ENCODE data around the gene RAX2. TPM values are rescaled to one million over a fixed set of nuclear protein-coding genes. Genes with fewer than 3 reads are reported as not detected.

The RAX2 gene
- total and polyA plus RNA-seq, 2 of the 13 experiments (the other 11 are each of a cell fraction or from before 2014, with no cell fraction given), result not detected

- TF ChIP-seq ZXDC (CRISPR knock-in tag; IDR thresholded peaks at IDR 0.05) (no peak), LBX2 (CRISPR knock-in tag; IDR thresholded peaks at IDR 0.05; ENCODE audit: borderline replicate concordance) (no peak), MEIS2 (CRISPR knock-in tag; IDR thresholded peaks at IDR 0.05) (no peak), CSRNP2 (CRISPR knock-in tag; conservative IDR thresholded peaks at IDR 0.05; ENCODE audit: low read depth) (no peak), ZBTB26 (CRISPR knock-in tag; IDR thresholded peaks at IDR 0.05; ENCODE audit: borderline replicate concordance) (no peak), HINFP (CRISPR knock-in tag; IDR thresholded peaks at IDR 0.05; ENCODE audit: low read depth) (no peak), CENPX (CRISPR knock-in tag; IDR thresholded peaks at IDR 0.05) (no peak), FIP1L1 (IDR thresholded peaks at IDR 0.05; ENCODE audit: borderline replicate concordance, insufficient read depth, low read depth, low read length) (no peak), IKZF5 (CRISPR knock-in tag; IDR thresholded peaks at IDR 0.05) (no peak; the same call in none of the 2 replicates), ZC3H13 (CRISPR knock-in tag; IDR thresholded peaks at IDR 0.05) (no peak), PAF1 (CRISPR knock-in tag; IDR thresholded peaks at IDR 0.05) (no peak), ZNF615 (CRISPR knock-in tag; IDR thresholded peaks at IDR 0.05; ENCODE audit: borderline replicate concordance) (no peak), ZNF737 (CRISPR knock-in tag; IDR thresholded peaks at IDR 0.05; ENCODE audit: borderline replicate concordance) (no peak)
Observed at GRCh38 chr19:3762501-3763459, 9.2 kb downstream of the RAX2 start, which contains the start of gene MRPL54 (continued).
